ENCODE results near the gene LNX2.

Gene LNX2

DNA sequence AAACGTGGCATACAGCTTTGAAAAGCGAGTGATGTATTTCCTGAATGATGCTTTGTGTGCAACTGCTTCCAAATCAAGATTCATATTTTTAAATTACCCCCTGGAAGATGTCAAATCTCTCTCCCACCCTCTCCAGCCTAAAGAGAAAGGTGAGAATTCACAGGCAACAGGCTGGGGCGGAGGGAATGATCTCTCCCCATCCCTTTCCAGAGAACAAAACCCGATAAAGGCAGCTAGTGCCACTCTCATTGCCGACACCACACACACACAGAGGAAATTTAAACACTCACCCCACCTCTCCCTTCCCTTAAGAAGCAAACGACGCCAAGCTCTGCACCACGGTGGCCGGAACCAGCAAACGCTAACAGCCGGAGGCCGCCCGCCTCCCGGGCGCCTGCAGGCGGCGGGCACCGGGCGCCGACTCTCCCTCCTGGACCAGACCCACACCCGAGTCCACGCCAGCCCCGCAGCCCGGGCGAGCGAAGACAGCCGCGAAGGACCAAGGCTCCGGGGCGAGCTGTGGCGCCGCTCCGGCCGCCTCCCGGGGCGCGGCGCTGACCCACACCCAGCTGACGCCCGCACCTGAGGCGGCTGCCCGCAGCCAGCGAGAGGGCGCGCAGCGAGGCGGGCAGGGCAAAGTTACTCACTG is 477 bp downstream of the LNX2 start:
- Histone ChIP-seq H3K9me3 (ENCODE audit: control insufficient read depth, insufficient read depth, low read depth, low read length) (no peaks in the 10 kb centered on the region), H3K36me3 (ENCODE audit: control insufficient read depth in 2 of 2, insufficient read depth in 1 of 2, low read length in 2 of 2) (peaks cover 5 to 19% of the 10 kb centered on the region in 2 experiments; a peak in 2 of 3 replicates), H3K27ac (ENCODE audit: extremely low read depth, low read depth, low read length) (peak overlapping the region; percentile 84), H3K4me3 (ENCODE audit: low read depth, low read length) (peak overlapping the region; percentile 61), H3K4me1 (ENCODE audit: control insufficient read depth, insufficient read depth, low read length) (0 out of 2 replicates have a peak, but pooled peaks cover 4% of the 10 kb centered on the region)
- ChIA-PET CTCF (interaction anchor here (0.9 to 2.1 kb wide), 4 partner anchors 86 to 258 kb away, joined by 3 to 7 read pairs (median 4); no protein-coding TSS in a partner anchor), POLR2A (interaction anchor here (0.5 to 2.7 kb wide), 12 partner anchors 13 to 1098 kb away, joined by 3 to 16 read pairs (median 5); partner anchors contain the start of gene MTIF3)
- no peak for TF ChIP-seq PRDM2 (tag by site-specific recombination; IDR thresholded peaks at IDR 0.05; ENCODE audit: borderline replicate concordance)
- no peak for TF ChIP-seq ZNF488 (tag by site-specific recombination; IDR thresholded peaks at IDR 0.05)
- TF ChIP-seq ZNF664 (tag by site-specific recombination; IDR thresholded peaks at IDR 0.05), result no peak
- no peak for TF ChIP-seq ZNF248 (tag by site-specific recombination; IDR thresholded peaks at IDR 0.05)
- TF ChIP-seq ZNF549 (tag by site-specific recombination; IDR thresholded peaks at IDR 0.05), result 0 out of 2 replicates have a peak, but pooled peaks have one; percentile 34
- TF ChIP-seq BCL11B (tag by site-specific recombination; IDR thresholded peaks at IDR 0.05; ENCODE audit: low read depth), result no peak
- TF ChIP-seq, protein P1, sequence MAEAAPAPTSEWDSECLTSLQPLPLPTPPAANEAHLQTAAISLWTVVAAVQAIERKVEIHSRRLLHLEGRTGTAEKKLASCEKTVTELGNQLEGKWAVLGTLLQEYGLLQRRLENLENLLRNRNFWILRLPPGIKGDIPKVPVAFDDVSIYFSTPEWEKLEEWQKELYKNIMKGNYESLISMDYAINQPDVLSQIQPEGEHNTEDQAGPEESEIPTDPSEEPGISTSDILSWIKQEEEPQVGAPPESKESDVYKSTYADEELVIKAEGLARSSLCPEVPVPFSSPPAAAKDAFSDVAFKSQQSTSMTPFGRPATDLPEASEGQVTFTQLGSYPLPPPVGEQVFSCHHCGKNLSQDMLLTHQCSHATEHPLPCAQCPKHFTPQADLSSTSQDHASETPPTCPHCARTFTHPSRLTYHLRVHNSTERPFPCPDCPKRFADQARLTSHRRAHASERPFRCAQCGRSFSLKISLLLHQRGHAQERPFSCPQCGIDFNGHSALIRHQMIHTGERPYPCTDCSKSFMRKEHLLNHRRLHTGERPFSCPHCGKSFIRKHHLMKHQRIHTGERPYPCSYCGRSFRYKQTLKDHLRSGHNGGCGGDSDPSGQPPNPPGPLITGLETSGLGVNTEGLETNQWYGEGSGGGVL (tag by site-specific recombination; IDR thresholded peaks at IDR 0.05), result no peak
- TF ChIP-seq PRDM1 (tag by site-specific recombination; IDR thresholded peaks at IDR 0.05), result peak; percentile 55; the same call in 1 of the 2 replicates
- no peak for TF ChIP-seq ZNF366 (tag by site-specific recombination; conservative IDR thresholded peaks at IDR 0.05)
- TF ChIP-seq ZNF404 (tag by site-specific recombination; IDR thresholded peaks at IDR 0.05), result no peak
- no peak for TF ChIP-seq MYNN (tag by site-specific recombination; IDR thresholded peaks at IDR 0.05; ENCODE audit: borderline replicate concordance)
- no peak for TF ChIP-seq TCF7L2 (IDR thresholded peaks at IDR 0.05; ENCODE audit: borderline replicate concordance, low read depth, low read length)
- no peak for TF ChIP-seq ZIC2 (tag by site-specific recombination; IDR thresholded peaks at IDR 0.05)
- no peak for TF ChIP-seq FEZF1 (tag by site-specific recombination; IDR thresholded peaks at IDR 0.05)
- no peak for TF ChIP-seq ZNF843 (tag by site-specific recombination; IDR thresholded peaks at IDR 0.05)
- TF ChIP-seq ZSCAN23 (tag by site-specific recombination; IDR thresholded peaks at IDR 0.05), result no peak
- no peak for TF ChIP-seq ZBTB17 (tag by site-specific recombination; IDR thresholded peaks at IDR 0.05)
- no peak for TF ChIP-seq ZNF776 (tag by site-specific recombination; IDR thresholded peaks at IDR 0.05; ENCODE audit: borderline replicate concordance)
- TF ChIP-seq ZNF18 (tag by site-specific recombination; IDR thresholded peaks at IDR 0.05), result no peak
- TF ChIP-seq, protein P2, sequence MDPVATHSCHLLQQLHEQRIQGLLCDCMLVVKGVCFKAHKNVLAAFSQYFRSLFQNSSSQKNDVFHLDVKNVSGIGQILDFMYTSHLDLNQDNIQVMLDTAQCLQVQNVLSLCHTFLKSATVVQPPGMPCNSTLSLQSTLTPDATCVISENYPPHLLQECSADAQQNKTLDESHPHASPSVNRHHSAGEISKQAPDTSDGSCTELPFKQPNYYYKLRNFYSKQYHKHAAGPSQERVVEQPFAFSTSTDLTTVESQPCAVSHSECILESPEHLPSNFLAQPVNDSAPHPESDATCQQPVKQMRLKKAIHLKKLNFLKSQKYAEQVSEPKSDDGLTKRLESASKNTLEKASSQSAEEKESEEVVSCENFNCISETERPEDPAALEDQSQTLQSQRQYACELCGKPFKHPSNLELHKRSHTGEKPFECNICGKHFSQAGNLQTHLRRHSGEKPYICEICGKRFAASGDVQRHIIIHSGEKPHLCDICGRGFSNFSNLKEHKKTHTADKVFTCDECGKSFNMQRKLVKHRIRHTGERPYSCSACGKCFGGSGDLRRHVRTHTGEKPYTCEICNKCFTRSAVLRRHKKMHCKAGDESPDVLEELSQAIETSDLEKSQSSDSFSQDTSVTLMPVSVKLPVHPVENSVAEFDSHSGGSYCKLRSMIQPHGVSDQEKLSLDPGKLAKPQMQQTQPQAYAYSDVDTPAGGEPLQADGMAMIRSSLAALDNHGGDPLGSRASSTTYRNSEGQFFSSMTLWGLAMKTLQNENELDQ (tag by site-specific recombination; IDR thresholded peaks at IDR 0.05; ENCODE audit: low read depth), result no peak
- TF ChIP-seq ZNF211 (tag by site-specific recombination; IDR thresholded peaks at IDR 0.05; ENCODE audit: low read depth), result no peak
- no peak for TF ChIP-seq ZNF423 (tag by site-specific recombination; IDR thresholded peaks at IDR 0.05)
- TF ChIP-seq ZFP37 (tag by site-specific recombination; IDR thresholded peaks at IDR 0.05), result no peak
- TF ChIP-seq, protein P3, sequence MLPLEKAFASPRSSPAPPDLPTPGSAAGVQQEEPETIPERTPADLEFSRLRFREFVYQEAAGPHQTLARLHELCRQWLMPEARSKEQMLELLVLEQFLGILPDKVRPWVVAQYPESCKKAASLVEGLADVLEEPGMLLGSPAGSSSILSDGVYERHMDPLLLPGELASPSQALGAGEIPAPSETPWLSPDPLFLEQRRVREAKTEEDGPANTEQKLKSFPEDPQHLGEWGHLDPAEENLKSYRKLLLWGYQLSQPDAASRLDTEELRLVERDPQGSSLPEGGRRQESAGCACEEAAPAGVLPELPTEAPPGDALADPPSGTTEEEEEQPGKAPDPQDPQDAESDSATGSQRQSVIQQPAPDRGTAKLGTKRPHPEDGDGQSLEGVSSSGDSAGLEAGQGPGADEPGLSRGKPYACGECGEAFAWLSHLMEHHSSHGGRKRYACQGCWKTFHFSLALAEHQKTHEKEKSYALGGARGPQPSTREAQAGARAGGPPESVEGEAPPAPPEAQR (tag by site-specific recombination; IDR thresholded peaks at IDR 0.05), result no peak

Measured in HEK293 (cell line).